Right ventricle myocardium inferior (tissue), 1 donor: ENCODE measurements around the gene SUGCT. TPM values are rescaled to one million over a fixed set of nuclear protein-coding genes. Genes with fewer than 3 reads are reported as not detected.
A peak's percentile ranks its signal among the peaks of the same experiment; 100 is the strongest.
"Not testable (repeated sequence)": the region's sequence is repeated elsewhere in the genome, so short reads cannot be mapped to it uniquely, and the experiment has no call there.

Experiments used
- ATAC-seq: fragments of 200-7000 bp; cut with Tn5 transposase; one replicate; pipeline ENCODE4 v1.9.1; 2020; ENCODE audit warnings: mild to moderate bottlenecking, moderate library complexity
- DNase-seq: peaks from one replicate; pipeline ENCODE4 v3.0.0; 2021; ENCODE audit errors: missing footprints
- intact Hi-C: fragments of 100-400 bp; cut with DNase I; formaldehyde crosslinking; loops from one replicate; pipeline ENCODE4 v1.11.0; 2022
- long read RNA-seq: library from polyadenylated mRNA; unstranded; transcript quantifications from one replicate; pipeline ENCODE4 v2.0.0, GENCODE V29; 2021
- total RNA-seq: library from RNA; stranded (reverse); fragmentation: NEBNext Ultra II Directional; extraction: Animal tissue kit (Norgen Biotek cat#: 25700); gene quantifications from one replicate; pipeline ENCODE4 v1.2.1, GENCODE V29; 2021
- donor health status: DM: no; HTN: yes; CAD: no; lungs with severe emphysema.

SUGCT gene
- 4.4 TPM for total RNA-seq
- long read RNA-seq, partial matches to known transcripts: 0 of 1 reads
- long read RNA-seq, other reads (novel, unspliced or antisense): 0 of 1 reads

GRCh38 chr7:40134428-40135316 lies at the start of gene SUGCT, which contains the start of gene MPLKIP:
TSS of gene SUGCT (plus strand) at chr7:40135005.
TSS of gene MPLKIP (minus strand) at chr7:40134622. CDS start at chr7:40134567, 55 bp downstream.
- DNase-seq (peak; percentile 93), ATAC-seq (peak; percentile 97)
- intact Hi-C loops: loop anchor here (2.0 to 10.0 kb wide), 3 partner anchors 80 to 240 kb away; partner anchors contain the start of gene CDK13

- intact Hi-C loops: no loop called here
- ATAC-seq: no peak
These were observed 42.6 kb upstream of the SUGCT start for GRCh38 chr7:40092182-40092581.

GRCh38 chr7:40093631-40094350 lies 41.0 kb upstream of the SUGCT start:
- DNase-seq: no peak
- ATAC-seq: no peak
- intact Hi-C loops: no loop called here

More at GRCh38 chr7:40092182-40092581, 42.6 kb upstream of the SUGCT start:
- no peak for DNase-seq

GRCh38 chr7:40095230-40095629 lies 39.6 kb upstream of the SUGCT start:
- no peak for DNase-seq
- no peak for ATAC-seq
- intact Hi-C loops: no loop called here

GRCh38 chr7:40095695-40096327 lies 39.0 kb upstream of the SUGCT start:
- DNase-seq (no peak), ATAC-seq (no peak)
- intact Hi-C loops: no loop called here

GRCh38 chr7:40097728-40098127 lies 37.1 kb upstream of the SUGCT start:
- intact Hi-C loops: no loop called here
- ATAC-seq (no peak), DNase-seq (no peak)

GRCh38 chr7:40098810-40099209 lies 36.0 kb upstream of the SUGCT start:
- no peak for DNase-seq
- intact Hi-C loops: no loop called here
- ATAC-seq: no peak

GRCh38 chr7:40099837-40100236 lies 35.0 kb upstream of the SUGCT start:
- intact Hi-C loops: no loop called here
- DNase-seq (no peak), ATAC-seq (no peak)

GRCh38 chr7:40101201-40101600 lies 33.6 kb upstream of the SUGCT start:
- DNase-seq (no peak), ATAC-seq (no peak)
- intact Hi-C loops: no loop called here

GRCh38 chr7:40102897-40103296 lies 31.9 kb upstream of the SUGCT start:
- no peak for DNase-seq
- ATAC-seq: no peak
- intact Hi-C loops: no loop called here

- intact Hi-C loops: no loop called here
- ATAC-seq: no peak
- no peak for DNase-seq
These were observed 28.8 kb upstream of the SUGCT start for GRCh38 chr7:40105879-40106473.

GRCh38 chr7:40115936-40116335 lies 18.9 kb upstream of the SUGCT start:
- DNase-seq: no peak
- no peak for ATAC-seq

GRCh38 chr7:40117199-40117598 lies 17.6 kb upstream of the SUGCT start:
- ATAC-seq, intact Hi-C loops, DNase-seq: not testable (repeated sequence)

More at GRCh38 chr7:40115936-40116335, 18.9 kb upstream of the SUGCT start:
- intact Hi-C loops: no loop called here

- DNase-seq, ATAC-seq, intact Hi-C loops: not testable (repeated sequence)
These were observed 16.6 kb upstream of the SUGCT start for GRCh38 chr7:40118201-40118600.

- intact Hi-C loops: loop anchor here (5.0 kb wide), 1 partner anchor 283 kb away; no protein-coding TSS in a partner anchor
- ATAC-seq (no peak), DNase-seq (no peak)
These were observed 14.8 kb upstream of the SUGCT start for GRCh38 chr7:40120020-40120419.

GRCh38 chr7:40122100-40122939 lies 12.5 kb upstream of the SUGCT start:
- ATAC-seq, DNase-seq: not testable (repeated sequence)
- intact Hi-C loops: loop anchor here (5.0 kb wide), 1 partner anchor 285 kb away; no protein-coding TSS in a partner anchor

- intact Hi-C loops: loop anchor here (5.0 kb wide), 1 partner anchor 286 kb away; no protein-coding TSS in a partner anchor
- DNase-seq (no peak), ATAC-seq (no peak)
These were observed 11.9 kb upstream of the SUGCT start for GRCh38 chr7:40122940-40123254.
